GM10266 (cell line): Measurements from ENCODE around the gene FKBP2.

ENCODE experiments used
- DNase-seq: peaks from one replicate; pipeline ENCODE4 v3.0.0; 2012; ENCODE audit errors: extremely low spot score
- CTCF ChIP-seq: IDR thresholded peaks from 2 replicates; pipeline ENCODE4 v1.5.1; 2012; ENCODE audit warnings: mild to moderate bottlenecking, low read depth; ENCODE audit not compliant: control insufficient read depth, insufficient read depth; ENCODE audit errors: missing control alignments

FKBP2 gene

GRCh38 chr11:64266339-64266738 is 25.4 kb downstream of the FKBP2 start:
- no peak for DNase-seq
- no peak for TF ChIP-seq CTCF

- TF ChIP-seq CTCF, result no peak
- DNase-seq, result no peak
Measured at GRCh38 chr11:64267207-64267945, 26.5 kb downstream of the FKBP2 start.

GRCh38 chr11:64268025-64268892 is 27.4 kb downstream of the FKBP2 start:
- DNase-seq, result no peak
- no peak for TF ChIP-seq CTCF

- no peak for TF ChIP-seq CTCF
- peak; percentile 66 for DNase-seq
Measured at GRCh38 chr11:64268893-64269539, 28.1 kb downstream of the FKBP2 start.

- no peak for TF ChIP-seq CTCF
Measured at GRCh38 chr11:64269540-64270220, 28.8 kb downstream of the FKBP2 start.

GRCh38 chr11:64275031-64275800 is 34.3 kb downstream of the FKBP2 start:
- no peak for TF ChIP-seq CTCF
- no peak for DNase-seq

More at GRCh38 chr11:64269540-64270220, 28.8 kb downstream of the FKBP2 start:
- DNase-seq, result peak; percentile 92
